HepG2 (cell line): ENCODE measurements around the gene ATP8A1. TPM values are rescaled to one million over a fixed set of nuclear protein-coding genes. Genes with fewer than 3 reads are reported as not detected.

Experiments used
- LRRFIP1 ChIP-seq: sonication (generic); formaldehyde crosslinking; conservative IDR thresholded peaks from 2 replicates; pipeline ENCODE4 v1.4.0; 2020; ENCODE audit warnings: missing genetic modification reagents
- ZNF770 ChIP-seq: sonication (generic); formaldehyde crosslinking; IDR thresholded peaks from 2 replicates; pipeline ENCODE4 v1.5.0; 2020; ENCODE audit warnings: mild to moderate bottlenecking, missing genetic modification reagents
- ZSCAN9 ChIP-seq: IDR thresholded peaks from 2 replicates; pipeline ENCODE4 v1.6.1; 2016; ENCODE audit warnings: borderline replicate concordance
- polyA plus RNA-seq, 8 experiments: library from polyadenylated mRNA; depleted of rRNA in 3 of 8; stranded (reverse) in 7 of 8; unstranded in 1 of 8; fragments of >200 nt; fragmentation: Illumina TruSeq in 4 of 8; extraction: Trizol in 4 of 8; gene quantifications; 2 replicates each; pipeline versions ENCODE4 v1.2.1 to v1.2.3, GENCODE V29; 2011 to 2016; ENCODE audit warnings: low read depth in 4 of 8, missing spikeins in 1 of 8, mixed read lengths in 1 of 8; ENCODE audit not compliant: insufficient read depth in 1 of 8
- total RNA-seq, 5 experiments: library from RNA; depleted of rRNA; stranded (reverse); fragments of >200 nt; fragmentation: Illumina TruSeq; extraction: Trizol; gene quantifications; 2 replicates each; pipeline ENCODE4 v1.2.3, GENCODE V29; 2016; ENCODE audit warnings: low read depth in 1 of 5
- TF ChIP-seq, protein P1 (sequence below): IDR thresholded peaks from 2 replicates; pipeline ENCODE4 v1.4.0; 2020; ENCODE audit warnings: mild to moderate bottlenecking, missing genetic modification reagents
- TF ChIP-seq, protein P2 (sequence below): sonication (generic); formaldehyde crosslinking; IDR thresholded peaks from 2 replicates; pipeline ENCODE4 v1.5.0; 2020; ENCODE audit warnings: missing genetic modification reagents

The ATP8A1 gene
- total and polyA plus RNA-seq, 2 of the 13 experiments (the other 11 are each of a cell fraction or from before 2014, with no cell fraction given) = 1.7 to 6.2 TPM

DNA sequence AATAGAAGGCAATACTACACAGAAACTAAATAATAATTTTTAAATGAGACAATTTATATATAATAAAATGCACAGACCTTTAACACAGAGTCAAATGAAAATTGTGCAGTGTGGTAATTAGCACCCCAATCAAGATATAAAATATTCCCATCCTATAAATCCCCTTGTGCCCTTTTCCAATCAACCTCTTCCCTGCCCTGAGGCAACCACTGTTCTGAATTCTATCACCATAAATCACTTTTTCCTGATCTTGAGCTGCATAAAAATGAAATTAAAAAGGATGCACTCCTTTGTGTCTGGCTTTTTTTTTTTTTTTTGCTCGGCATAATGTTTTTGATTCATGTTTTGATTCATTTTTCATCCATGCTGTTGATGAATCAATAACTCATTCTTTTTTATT lies 107.0 kb downstream of the ATP8A1 start (continued):
- TF ChIP-seq ZNF770 (CRISPR knock-in tag) = no peak
- TF ChIP-seq, protein P1, sequence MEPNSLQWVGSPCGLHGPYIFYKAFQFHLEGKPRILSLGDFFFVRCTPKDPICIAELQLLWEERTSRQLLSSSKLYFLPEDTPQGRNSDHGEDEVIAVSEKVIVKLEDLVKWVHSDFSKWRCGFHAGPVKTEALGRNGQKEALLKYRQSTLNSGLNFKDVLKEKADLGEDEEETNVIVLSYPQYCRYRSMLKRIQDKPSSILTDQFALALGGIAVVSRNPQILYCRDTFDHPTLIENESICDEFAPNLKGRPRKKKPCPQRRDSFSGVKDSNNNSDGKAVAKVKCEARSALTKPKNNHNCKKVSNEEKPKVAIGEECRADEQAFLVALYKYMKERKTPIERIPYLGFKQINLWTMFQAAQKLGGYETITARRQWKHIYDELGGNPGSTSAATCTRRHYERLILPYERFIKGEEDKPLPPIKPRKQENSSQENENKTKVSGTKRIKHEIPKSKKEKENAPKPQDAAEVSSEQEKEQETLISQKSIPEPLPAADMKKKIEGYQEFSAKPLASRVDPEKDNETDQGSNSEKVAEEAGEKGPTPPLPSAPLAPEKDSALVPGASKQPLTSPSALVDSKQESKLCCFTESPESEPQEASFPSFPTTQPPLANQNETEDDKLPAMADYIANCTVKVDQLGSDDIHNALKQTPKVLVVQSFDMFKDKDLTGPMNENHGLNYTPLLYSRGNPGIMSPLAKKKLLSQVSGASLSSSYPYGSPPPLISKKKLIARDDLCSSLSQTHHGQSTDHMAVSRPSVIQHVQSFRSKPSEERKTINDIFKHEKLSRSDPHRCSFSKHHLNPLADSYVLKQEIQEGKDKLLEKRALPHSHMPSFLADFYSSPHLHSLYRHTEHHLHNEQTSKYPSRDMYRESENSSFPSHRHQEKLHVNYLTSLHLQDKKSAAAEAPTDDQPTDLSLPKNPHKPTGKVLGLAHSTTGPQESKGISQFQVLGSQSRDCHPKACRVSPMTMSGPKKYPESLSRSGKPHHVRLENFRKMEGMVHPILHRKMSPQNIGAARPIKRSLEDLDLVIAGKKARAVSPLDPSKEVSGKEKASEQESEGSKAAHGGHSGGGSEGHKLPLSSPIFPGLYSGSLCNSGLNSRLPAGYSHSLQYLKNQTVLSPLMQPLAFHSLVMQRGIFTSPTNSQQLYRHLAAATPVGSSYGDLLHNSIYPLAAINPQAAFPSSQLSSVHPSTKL (CRISPR knock-in tag) = no peak
- TF ChIP-seq LRRFIP1 (CRISPR knock-in tag) = no peak
- no peak for TF ChIP-seq ZSCAN9 (CRISPR knock-in tag)
- TF ChIP-seq, protein P2, sequence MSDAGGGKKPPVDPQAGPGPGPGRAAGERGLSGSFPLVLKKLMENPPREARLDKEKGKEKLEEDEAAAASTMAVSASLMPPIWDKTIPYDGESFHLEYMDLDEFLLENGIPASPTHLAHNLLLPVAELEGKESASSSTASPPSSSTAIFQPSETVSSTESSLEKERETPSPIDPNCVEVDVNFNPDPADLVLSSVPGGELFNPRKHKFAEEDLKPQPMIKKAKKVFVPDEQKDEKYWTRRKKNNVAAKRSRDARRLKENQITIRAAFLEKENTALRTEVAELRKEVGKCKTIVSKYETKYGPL (CRISPR knock-in tag) = no peak
- TF ChIP-seq, all 625 proteins: peak for 0
